Gastrocnemius medialis (tissue), 4 donors: ENCODE measurements around the gene INPPL1.

ENCODE experiments used
- CTCF ChIP-seq, 5 experiments: fragments of 450-650 bp in 3 of 5; fragments of 200-600 bp in 2 of 5; sonication (generic) in 2 of 5; IDR thresholded peaks in 4 of 5; conservative IDR thresholded peaks in 1 of 5; 1 replicate in 4 of 5; 2 replicates in 1 of 5; pipeline ENCODE4 v1.5.1; 2016 to 2019; ENCODE audit warnings: antibody characterized with exemption in 5 of 5, mild to moderate bottlenecking in 3 of 5, moderate library complexity in 3 of 5
- POLR2A ChIP-seq, 2 donors: fragments of 450-650 bp; IDR thresholded peaks; one replicate each; pipeline ENCODE4 v1.6.1; 2017; ENCODE audit warnings: antibody characterized with exemption in 2 of 2, mild to moderate bottlenecking in 2 of 2, moderate library complexity in 2 of 2

DNA sequence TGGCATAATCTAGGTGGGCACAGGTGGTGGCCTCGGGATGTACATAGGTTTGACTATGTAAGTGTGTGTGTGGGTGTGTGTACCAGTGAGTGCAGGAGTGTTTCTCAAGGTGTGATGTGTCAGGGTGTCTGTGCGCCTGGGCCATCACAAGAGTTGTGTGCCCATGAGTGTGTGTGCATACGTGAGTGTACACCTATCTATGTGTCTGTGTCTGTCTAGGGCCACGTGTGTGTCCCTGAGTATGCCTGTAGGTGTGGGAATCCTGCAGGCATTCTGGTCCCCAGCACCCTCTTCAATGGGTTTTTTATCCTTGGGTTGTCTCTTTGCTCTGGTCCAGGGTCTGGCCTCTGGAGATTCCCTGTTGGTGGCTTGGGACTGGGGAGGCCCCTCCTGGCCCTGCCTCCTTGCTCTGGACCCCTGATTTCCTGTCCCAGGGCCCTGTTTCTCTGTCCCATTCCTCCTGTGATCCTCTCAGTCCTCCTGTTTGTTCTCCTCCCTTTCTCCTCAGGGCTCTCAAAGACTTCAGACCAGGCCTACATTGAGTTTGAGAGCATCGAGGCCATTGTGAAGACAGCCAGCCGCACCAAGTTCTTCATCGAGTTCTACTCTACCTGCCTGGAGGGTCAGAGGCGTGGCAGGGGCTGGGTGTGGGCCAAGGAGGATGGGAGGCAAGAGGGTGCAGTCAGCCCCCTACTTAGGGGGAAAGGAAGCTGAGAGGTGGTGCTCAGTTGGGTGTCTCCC, 9.4 kb downstream of the INPPL1 start:
- TF ChIP-seq CTCF (IDR thresholded peaks at IDR 0.05 in 4 of 5, conservative IDR thresholded peaks at IDR 0.05 in 1 of 5), result no peak
- no peak for TF ChIP-seq POLR2A (IDR thresholded peaks at IDR 0.05)
